HG03039 (cell line): ENCODE data around the gene PLTP.

Experiments
- ATAC-seq: cut with Tn5 transposase; IDR thresholded peaks from one replicate; pipeline ENCODE4 v1.9.1; 2021; ENCODE audit warnings: mild to moderate bottlenecking, moderate library complexity; ENCODE audit not compliant: unreplicated experiment

The PLTP gene

GRCh38 chr20:45850926-45851325 is 61.0 kb downstream of the PLTP start:
- ATAC-seq, result no peak

GRCh38 chr20:45850238-45850637 is 61.7 kb downstream of the PLTP start:
- no peak for ATAC-seq

GRCh38 chr20:45848969-45849582 is 62.9 kb downstream of the PLTP start:
- ATAC-seq, result no peak
